Measurements from ENCODE around the gene RGL1.

Gene RGL1

DNA sequence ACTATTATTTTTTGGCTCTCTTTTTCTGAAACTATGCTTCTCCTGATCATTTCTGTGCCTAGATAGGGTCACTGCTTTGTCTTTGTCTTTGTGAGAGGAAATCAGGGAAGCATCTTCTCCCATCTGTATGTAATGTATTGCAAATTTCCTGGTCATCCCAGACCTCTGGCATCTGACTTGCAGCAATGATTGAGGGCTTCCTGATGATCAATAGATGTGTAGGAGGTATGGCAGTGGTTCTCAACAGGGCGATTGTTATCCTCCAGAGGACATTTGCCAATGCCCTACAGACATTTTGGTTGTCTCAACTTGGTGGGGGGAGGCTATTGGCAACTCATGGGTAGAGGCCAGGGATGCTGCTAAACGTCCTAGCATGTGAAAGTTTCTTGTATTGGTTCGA, 64.7 kb downstream of the RGL1 start:
- no peak for DNase-seq (ENCODE audit: low read depth)

DNA sequence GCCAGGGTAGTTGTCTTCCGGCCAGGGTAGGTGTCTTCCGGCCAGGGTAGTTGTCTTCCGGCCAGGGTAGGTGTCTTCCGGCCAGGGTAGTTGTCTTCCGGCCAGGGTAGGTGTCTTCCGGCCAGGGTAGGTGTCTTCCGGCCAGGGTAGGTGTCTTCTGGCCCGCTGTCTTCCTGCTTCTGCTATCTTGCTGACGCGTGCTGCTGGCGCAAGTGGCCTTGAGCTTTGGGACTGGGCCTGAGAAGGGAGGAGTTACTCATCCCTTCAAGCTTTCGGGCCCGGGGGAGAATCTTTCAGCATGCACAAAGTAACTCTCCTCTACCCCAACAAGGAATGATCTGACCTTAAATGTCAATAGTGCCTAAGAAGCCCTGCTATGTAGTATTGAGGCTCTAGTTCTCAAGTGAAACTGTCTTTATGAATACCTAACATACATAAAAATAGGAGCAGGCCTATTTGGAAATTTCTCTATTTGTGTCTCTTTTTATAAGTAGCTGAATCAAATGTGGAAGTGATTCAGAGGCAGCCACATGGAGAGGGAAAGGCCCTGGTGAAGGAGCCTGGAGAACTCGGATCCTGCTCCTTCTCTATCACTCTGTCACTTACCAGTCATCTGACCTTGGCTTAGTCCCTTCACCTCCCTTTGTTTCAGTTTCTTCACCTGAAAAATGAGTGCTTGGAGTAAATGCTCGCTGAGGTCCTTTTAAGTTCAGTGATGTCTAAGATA, 65.6 kb downstream of the RGL1 start:
- no peak for DNase-seq (ENCODE audit: low read depth)

DNA sequence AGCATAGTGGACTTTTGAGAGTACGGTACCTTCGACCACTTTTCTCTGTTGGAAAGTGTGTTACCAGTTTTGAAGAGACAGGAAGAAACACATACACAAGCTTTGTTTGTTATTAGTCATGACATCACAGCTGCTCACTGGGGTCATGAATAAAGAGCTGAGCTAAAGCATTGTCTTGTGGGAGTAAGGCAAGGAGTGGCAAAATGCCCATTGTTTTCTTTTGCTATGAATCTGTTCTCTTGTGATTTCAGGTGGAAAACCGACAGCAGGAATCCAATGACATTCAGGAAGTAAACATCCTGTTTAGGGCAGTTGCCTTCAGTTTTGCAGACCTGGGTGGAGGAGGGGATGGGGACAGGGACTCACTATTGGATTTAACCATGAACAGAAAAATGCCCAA, 66.2 kb downstream of the RGL1 start:
- no peak for DNase-seq (ENCODE audit: low read depth)

DNA sequence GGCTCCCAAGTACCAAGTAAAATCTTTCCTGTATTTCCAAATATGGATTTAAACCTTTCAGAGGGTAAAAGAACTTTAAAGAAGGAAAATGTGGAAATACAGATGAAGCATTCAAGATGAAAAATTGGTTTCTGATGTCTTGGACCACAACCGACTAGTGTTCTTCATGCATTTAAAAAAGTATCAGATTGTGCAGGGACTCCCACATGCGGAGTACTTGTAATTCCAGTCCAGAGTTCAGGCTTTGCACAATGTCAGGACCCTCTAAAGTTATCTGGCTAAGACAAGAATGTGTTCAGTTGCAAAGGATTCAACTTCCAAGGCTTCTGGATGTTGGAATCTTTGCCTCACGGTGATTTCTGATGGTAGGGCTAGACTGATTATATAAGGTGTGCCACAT, 66.7 kb downstream of the RGL1 start:
- DNase-seq (ENCODE audit: low read depth), result no peak

DNA sequence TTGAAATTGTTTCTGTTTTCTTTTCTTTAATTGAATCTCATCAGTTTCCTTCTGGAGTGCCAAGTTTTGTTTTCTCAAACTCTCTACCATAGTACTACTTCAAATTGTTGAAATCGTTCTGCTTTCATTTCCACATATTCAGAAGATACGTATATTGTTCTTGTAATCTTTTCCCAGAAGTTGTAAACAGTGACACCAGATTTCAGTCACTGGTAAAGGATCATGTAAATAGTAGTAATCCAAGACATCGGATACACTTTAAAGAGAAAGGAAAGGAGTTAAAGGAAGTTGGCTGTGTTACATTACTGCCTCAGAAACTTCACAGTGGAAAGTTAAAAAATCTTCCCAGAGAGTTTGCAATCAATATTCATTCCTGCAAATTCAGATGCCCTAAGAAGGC, 67.5 kb downstream of the RGL1 start:
- DNase-seq (ENCODE audit: low read depth), result no peak

DNA sequence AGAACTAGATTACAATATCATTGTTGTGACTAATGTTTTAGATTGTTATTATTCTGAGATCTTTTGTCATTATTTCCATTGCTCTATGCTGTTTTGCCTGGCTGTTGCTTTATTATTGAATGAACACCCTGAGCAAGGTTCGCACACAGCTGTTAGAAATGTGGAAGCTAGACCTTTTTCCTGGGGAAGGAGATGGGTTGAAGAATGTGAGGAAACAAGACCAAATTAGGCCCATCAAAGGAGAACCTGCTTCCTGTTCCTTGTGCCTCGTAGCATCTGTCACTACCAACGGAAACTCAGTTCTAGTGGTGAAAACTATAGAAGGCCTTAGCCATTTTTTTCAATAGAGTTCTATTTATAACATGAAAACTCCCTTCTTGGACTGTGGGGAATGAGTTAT, 68.7 kb downstream of the RGL1 start:
- DNase-seq (ENCODE audit: low read depth), result no peak

DNA sequence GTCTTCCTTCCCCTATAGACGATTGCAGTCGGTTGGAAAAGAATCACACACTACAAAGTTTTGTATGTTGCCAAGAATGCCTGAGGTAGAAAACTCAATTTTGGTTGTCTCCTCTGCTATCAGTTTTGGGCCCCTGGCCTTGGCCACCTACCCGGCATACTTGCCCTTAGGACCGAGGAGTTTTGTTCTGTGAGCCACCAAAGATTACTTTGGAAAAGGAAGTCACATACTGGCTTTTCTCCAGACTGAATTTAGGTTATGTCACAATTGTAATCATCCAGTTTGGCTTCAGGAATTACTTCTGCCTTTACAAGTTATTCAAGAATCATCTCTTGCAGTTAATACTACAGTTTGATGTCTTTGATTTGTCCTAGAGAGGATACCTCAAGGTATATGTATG, 71.4 kb downstream of the RGL1 start:
- DNase-seq (ENCODE audit: low read depth), result no peak

DNA sequence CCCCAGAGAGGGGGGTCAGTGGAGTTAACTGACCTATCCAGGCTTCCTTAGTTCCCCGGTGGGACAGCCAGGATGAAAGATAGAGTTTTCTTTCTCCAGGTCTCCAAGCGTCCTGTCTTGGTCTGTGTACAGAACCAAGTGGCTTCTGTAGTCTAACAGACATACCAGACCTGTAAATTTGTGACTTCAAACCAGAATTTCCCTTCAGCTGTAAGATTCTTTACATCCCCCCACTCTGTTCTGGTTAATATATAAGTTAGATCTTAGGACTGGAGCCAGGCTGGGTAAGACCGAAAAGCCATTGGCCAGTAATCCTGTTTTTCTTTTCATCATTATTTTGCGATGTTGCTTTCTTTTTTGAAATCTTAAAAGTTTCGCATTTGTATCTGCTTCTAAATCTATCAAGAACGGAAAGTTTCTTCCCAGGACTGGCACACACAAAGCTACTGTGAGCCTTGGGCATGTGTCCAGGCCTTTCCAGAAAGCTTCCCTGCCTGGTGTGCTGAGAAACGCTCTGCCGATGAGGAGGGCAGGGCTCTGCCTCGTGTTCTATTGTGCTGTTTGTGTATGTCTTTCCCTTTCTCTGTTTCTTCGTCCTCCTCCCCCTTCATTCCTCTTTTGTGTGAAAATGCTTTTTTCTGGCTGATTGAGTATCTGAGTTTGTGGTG, 72.3 kb downstream of the RGL1 start:
- DNase-seq (ENCODE audit: low read depth), result no peak

DNA sequence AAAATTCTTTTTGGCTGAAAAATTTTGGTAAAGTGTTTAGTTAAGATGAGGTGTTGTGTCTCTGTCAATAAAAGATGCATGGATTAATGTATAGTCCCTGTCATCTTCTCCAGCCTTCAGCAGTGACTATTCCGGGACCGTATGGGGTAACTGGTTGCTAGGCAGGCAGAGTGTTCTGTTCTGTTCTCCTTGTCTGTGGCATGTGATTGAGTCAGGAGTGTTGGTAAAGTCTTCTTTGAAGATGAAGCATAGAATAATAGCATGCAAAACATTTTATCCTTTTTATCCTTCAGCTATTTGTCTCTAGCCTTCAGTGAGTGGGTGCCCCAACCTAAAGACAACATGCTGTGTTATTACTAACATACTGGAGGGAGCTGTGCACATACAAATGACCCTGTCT, 74.6 kb downstream of the RGL1 start:
- DNase-seq (ENCODE audit: low read depth), result no peak

DNA sequence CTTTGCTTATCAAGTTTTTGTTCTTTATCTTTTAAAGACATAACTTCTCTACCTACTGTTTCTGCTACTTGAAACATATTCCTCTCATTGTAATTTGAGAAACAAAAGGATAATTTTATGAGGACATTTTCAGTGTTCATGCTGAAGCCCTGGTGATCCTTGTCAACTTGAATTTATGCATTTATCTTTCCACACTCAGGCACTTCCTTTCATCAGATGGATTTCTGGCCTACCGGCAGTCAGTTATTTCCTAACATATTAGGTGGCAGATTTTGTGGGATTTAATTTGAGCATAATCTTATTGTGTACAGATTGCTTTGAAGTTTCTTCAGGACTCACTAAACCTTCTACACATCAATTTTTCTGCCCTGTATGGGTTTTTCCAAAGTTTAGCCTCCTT, 75.0 kb downstream of the RGL1 start:
- DNase-seq (ENCODE audit: low read depth), result no peak

DNA sequence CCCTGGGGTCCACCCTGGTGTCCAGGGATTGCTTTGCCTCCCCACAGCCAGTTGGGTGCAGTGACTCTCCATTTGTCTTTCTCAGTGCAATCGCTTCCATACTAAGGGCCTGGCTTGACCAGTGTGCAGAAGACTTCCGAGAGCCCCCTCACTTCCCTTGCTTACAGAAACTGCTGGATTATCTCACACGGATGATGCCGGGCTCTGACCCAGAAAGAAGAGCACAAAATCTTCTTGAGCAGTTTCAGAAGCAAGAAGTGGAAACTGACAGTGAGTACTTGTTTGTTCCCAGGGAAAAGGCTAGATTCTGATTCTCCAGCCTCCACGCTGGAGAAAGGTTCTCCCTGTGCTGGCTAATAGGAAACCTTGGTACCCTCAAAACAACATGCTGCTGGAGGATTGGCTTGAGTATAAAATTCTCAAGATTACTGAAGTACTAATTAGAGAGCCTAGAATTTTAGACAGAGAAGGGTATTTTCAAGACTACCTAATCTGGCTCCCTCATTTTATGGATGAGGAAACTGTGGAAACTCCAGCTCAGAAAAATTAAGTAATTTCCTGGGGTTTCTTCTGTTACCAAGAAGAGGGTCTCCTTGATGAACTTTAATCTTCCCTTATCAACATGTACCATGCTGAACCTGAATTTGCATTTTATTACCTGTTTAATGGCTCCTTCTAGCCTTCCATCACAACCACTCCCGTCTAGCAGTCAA, 75.8 kb downstream of the RGL1 start:
- DNase-seq (ENCODE audit: low read depth), result no peak

DNA sequence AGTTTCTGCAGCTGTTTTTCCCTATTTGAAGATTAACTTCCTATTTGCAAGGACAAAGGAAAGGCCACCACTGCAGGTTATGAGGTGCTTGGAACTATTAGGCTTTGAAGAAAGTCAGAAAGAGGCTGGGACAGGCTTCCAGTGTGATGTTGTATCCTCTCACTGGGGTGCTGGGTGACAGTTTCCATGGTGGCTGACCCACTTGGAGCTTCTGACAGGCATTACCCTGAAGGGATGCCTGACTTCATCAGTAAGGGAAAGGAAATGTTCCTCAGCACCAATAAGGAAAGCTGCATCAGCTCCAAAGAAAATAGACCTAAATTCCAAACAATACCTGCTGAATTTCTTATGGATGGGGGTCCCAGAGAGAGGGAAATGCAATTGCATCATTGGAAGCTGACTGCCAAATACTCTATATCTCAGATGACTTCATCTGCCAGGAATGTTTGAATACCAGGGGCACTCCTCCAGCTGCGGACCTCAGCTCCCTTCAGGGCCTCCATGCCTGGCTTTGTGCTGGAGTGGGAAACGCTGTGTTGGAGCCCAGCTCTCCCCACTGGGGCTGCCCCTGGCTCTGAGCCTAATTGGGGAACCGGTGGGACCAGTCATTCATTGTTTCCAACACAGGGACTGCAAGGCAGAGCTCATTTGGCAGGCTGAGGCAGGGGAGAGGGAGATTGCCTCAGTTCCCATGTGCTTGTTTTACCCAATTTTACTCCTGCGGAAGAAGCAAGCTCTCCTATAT, 76.6 kb downstream of the RGL1 start:
- DNase-seq (ENCODE audit: low read depth), result no peak

DNA sequence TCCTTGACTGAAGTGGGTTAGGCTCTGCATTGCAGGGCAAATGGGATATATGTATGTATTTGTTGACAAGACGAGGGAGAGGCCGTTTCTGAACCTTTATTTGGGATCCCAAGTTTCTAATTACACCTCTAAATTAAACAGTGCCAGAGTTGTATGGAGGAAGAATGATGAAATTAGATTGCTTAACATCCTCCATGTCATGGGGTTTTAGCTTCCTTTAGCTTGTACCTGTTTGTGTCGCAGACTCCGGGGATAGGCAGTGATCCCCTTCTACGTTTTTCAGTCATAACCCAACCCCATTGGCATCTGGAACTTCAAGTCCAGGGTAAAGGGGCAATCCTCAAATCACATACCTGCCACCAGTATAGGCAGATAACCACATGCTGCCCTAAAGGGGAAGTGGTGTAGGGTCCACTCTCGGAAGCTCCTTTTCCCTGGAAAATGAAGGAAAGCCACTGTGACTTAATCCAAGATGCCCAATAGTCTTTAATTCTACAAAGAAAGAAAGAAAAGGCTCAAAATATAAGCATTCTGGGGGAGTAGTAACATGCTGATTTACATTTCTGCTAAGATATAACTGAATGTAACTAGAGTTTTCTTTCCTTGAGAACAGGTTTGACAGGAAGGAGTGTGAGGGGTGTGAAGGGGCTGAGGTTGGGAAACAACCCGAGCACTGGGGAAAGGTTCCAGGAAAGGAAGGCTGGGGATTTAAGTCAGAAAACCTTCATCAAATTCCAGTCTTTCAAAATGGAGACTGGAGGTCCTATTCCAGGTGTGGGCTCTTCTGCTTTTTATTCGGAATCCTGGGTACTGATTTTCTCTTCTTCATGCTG, 77.6 kb downstream of the RGL1 start:
- no peak for DNase-seq (ENCODE audit: low read depth)

DNA sequence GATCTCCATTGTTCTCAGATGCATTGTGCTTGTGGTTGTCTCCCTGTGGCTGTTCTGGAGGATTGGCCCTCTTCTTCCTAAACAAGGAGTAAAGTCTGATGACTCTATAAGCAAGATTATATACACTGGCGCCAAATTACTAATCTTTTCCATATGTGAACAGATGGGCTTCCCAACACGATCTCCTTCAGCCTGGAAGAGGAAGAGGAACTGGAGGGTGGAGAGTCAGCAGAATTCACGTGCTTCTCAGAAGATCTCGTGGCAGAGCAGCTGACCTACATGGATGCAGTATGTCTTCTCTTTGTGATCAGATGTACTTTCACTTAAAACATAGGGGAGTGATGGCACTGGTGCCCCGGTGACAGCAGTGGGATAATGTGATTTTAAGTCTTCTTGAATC, 78.7 kb downstream of the RGL1 start:
- no peak for DNase-seq (ENCODE audit: low read depth)

DNA sequence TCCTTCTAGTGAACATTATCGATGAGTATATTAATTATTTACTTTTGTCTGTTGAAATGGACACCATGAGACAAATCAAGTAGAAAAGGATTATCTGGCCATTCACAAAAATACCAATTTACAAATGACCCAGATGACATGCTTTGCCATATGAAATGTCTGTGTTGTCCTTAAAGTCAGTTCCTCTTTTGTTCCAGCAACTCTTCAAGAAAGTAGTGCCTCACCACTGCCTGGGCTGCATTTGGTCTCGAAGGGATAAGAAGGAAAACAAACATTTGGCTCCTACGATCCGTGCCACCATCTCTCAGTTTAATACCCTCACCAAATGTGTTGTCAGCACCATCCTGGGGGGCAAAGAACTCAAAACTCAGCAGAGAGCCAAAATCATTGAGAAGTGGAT, 79.6 kb downstream of the RGL1 start:
- no peak for DNase-seq (ENCODE audit: low read depth)

DNA sequence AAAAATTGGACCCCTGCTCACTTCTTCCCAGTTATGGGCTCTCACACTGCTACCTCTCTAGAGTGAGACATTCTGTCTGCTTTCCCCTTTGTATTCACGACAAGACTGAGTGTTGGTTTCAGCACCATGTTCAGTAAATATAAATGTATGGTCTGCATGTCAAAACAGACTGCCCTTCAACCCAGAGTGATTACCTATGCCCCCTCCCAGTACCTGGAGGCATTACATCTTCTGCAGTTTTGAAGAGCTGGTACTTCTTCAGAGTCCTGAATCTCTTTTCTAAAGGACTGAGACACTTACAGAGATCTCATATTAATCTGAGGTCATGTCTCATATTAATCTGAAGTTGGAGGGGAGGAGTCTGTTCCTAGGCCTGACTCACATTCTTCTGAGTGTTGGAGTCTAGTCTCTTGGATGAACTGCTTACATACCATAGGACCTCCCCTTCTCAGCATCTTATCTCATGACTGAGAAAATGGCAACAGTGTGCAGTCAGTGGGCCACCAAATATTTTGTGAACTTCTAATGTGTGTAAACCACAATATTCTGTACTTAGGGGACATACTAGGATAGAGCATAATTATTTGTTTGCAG, 80.3 kb downstream of the RGL1 start:
- no peak for DNase-seq (ENCODE audit: low read depth)

DNA sequence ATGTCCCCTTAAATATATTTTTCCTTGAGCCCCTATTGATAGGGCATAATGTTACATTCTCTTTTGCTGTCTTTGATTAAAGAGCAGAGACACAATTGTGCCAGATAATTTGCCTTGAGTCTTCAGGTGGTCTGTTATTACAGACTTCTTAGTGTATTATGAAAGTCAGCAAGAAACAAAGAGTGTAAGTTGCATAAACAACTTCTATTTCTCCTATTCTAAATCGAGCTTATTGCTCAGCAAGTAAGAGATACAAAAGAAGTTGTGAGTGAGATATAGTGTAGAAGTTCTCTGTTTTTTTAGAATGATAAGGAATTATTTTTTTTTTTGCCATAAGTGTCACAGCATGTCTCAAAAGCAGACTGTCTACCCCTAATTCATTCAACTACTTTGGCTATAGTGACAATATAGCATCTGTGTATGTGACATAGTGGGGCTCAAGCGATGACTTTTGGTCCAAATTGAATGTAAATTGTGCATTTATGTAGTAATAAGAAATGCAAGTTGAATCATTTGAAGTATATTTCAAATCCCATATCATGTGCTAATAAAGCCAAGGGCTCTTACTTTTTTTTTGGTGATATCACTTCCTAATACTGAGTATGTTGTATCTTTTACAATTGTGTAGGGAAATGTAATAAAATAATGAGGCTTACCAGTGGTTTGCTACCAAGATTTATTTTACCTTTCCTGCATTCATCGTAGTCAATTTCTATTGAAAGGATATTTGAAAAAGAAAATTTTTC, 81.3 kb downstream of the RGL1 start:
- DNase-seq (ENCODE audit: low read depth), result no peak

DNA sequence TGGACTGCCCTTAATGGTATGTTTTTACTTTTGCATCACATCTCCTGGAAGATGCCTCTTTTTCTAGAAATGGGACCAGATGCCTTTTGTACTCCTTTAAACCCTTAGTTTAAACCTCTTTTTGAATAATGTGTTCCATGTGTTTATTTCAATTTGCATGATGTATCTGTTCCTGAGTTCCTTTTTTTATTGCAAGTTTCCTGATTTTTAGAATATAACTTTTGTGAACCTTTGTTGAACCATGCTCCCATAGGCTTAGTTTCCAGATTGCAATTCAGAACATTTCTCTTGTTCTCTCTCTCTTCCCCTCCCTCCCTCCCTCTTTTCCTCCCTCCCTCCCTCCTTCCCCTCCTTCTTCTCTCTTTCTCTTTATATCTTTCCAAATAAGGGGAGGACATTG, 81.9 kb downstream of the RGL1 start:
- DNase-seq (ENCODE audit: low read depth), result no peak

DNA sequence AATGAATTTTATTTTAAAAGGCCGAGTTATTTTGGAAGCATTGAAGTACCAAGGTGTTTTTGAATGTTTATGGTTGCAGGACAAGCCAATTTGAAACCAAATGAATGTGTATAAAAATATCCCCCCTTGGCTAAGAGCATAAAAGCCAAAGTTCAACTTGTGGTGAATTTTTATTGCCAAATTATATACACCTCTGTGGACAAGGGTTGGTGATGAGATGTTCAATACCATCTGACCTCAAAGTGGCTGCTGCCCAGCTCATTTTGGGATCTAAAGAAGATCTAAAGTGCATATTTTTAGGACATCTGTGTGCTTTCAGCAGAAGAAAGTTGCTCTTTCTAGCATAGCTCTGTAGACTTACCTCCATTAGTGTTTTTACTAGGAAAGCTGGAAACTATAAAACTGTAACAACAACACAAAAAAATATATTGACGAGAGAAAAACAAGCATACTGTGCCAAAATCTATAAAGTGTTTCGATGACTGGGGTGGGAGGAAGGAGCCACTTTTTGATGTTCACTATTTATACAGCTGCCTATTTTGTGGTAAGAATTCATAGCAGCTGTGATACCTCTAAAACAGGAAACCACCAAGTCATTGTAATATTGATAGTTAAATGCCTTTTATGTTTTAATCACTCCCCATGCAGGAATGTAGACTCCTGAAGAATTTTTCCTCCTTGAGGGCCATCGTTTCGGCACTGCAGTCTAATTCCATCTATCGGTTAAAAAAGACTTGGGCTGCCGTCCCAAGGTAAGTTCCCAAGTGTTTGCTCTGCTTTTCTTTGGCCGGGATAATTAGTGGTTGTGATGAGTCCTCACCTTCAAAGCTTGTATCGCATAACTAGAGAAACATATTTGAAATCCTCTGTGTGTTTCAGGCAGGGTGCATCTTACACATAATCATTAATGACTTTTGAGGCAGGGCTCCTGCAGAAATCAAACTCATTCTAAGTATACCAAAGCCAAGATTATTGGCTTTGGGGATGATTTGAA, 83.2 kb downstream of the RGL1 start:
- DNase-seq (ENCODE audit: low read depth), result no peak
